Measurements from ENCODE around the gene FAM3D. TPM values are rescaled to one million over a fixed set of nuclear protein-coding genes. Genes with fewer than 3 reads are reported as not detected.

Gene FAM3D
- total and polyA plus RNA-seq, 2 donors: 2.1 to 6.5 TPM

Other genes with a start within 250 kb of the FAM3D start
- gene PDHB, start 232.9 kb downstream of the FAM3D start, total RNA-seq: 72.3 TPM
- 99.4 TPM for gene PDHB, start 232.9 kb downstream of the FAM3D start, polyA plus RNA-seq
- 28.2 TPM for gene KCTD6, start 174.7 kb downstream of the FAM3D start, total RNA-seq
- 10.7 TPM for gene KCTD6, start 174.7 kb downstream of the FAM3D start, polyA plus RNA-seq
- gene ACOX2, start 129.6 kb downstream of the FAM3D start, total RNA-seq: 28.8 TPM
- gene ACOX2, start 129.6 kb downstream of the FAM3D start, polyA plus RNA-seq: 25.7 TPM
- gene FAM107A, start 89.4 kb downstream of the FAM3D start, total RNA-seq: 9.8 TPM
- 152 TPM for gene FAM107A, start 89.4 kb downstream of the FAM3D start, polyA plus RNA-seq